Ecto neural progenitor cell (in vitro differentiated cells): ENCODE measurements around the gene ADRA2C.

ENCODE experiments used
- DNase-seq: peaks from one replicate; pipeline ENCODE4 v3.0.0-alpha.2; 2018; ENCODE audit warnings: low spot score

ADRA2C gene

GRCh38 chr4:3797831-3798790 lies 31.9 kb downstream of the ADRA2C start:
- no peak for DNase-seq

- no peak for DNase-seq
Measured at GRCh38 chr4:3799496-3799895, 33.3 kb downstream of the ADRA2C start.

GRCh38 chr4:3800351-3800750 lies 34.2 kb downstream of the ADRA2C start:
- DNase-seq: no peak

- no peak for DNase-seq
Measured at GRCh38 chr4:3801521-3801920, 35.3 kb downstream of the ADRA2C start.

- DNase-seq: no peak
Measured at GRCh38 chr4:3801931-3802550, 35.9 kb downstream of the ADRA2C start.

GRCh38 chr4:3802571-3803474 lies 36.6 kb downstream of the ADRA2C start:
- no peak for DNase-seq

- no peak for DNase-seq
Measured at GRCh38 chr4:3803475-3803847, 37.3 kb downstream of the ADRA2C start.

- DNase-seq: no peak
Measured at GRCh38 chr4:3803946-3804345, 37.8 kb downstream of the ADRA2C start.

GRCh38 chr4:3805026-3805425 lies 38.8 kb downstream of the ADRA2C start:
- DNase-seq: no peak

- DNase-seq: no peak
Measured at GRCh38 chr4:3805731-3806130, 39.5 kb downstream of the ADRA2C start.

- no peak for DNase-seq
Measured at GRCh38 chr4:3807311-3807710, 41.1 kb downstream of the ADRA2C start.

- peak; percentile 77 for DNase-seq
Measured at GRCh38 chr4:3807822-3808496, 41.8 kb downstream of the ADRA2C start.

- no peak for DNase-seq
Measured at GRCh38 chr4:3808597-3808996, 42.4 kb downstream of the ADRA2C start.

GRCh38 chr4:3809028-3809427 lies 42.8 kb downstream of the ADRA2C start:
- no peak for DNase-seq

GRCh38 chr4:3809451-3810110 lies 43.4 kb downstream of the ADRA2C start:
- no peak for DNase-seq

GRCh38 chr4:3810111-3810680 lies 44.0 kb downstream of the ADRA2C start:
- no peak for DNase-seq

- no peak for DNase-seq
Measured at GRCh38 chr4:3810796-3811485, 44.8 kb downstream of the ADRA2C start.

GRCh38 chr4:3811621-3812020 lies 45.4 kb downstream of the ADRA2C start:
- DNase-seq: no peak

- DNase-seq: no peak
Measured at GRCh38 chr4:3812211-3812934, 46.2 kb downstream of the ADRA2C start.
